H1 (cell line): ENCODE results near the gene KANSL1. TPM values are rescaled to one million over a fixed set of nuclear protein-coding genes. Genes with fewer than 3 reads are reported as not detected.

Source experiments
- CTCF ChIA-PET: fragments of 300-600 bp; sonication (Branson Sonifier 250); formaldehyde crosslinking; loops from one replicate; lab custom pipeline; 2021; ENCODE audit not compliant: partially characterized antibody; lab: Charles Lee
- POLR2A ChIA-PET: fragments of 300-600 bp; sonication (Branson Sonifier 250); formaldehyde crosslinking; loops from one replicate; lab custom pipeline; 2021; ENCODE audit warnings: inconsistent platforms; ENCODE audit not compliant: partially characterized antibody; lab: Charles Lee
- DNase-seq, 2 experiments: peaks; one replicate each; pipeline versions ENCODE4 v3.0.0 to v3.0.0-alpha.2; 2010 to 2022; ENCODE audit warnings: low spot score in 2 of 2, low read depth in 1 of 2, mixed read lengths in 1 of 2
- FAIRE-seq: peaks from 2 replicates; lab custom pipeline; 2011; peaks lifted over from hg19 to GRCh38; lab: Jason Lieb, UNC
- H2AFZ ChIP-seq: 2 replicates; pipeline ENCODE4 v1.8.1; 2012; ENCODE audit warnings: low read length, inconsistent platforms
- H2AK5ac ChIP-seq: 2 replicates; pipeline ENCODE4 v1.6.1; 2013; ENCODE audit warnings: low read depth, low read length
- H2BK120ac ChIP-seq: replicated peaks from 2 replicates; pipeline ENCODE3; 2013; ENCODE audit warnings: low read depth, low read length, inconsistent platforms
- H2BK12ac ChIP-seq: 2 replicates; pipeline ENCODE4 v1.6.1; 2013; ENCODE audit warnings: low read depth, low read length
- H2BK15ac ChIP-seq: 2 replicates; pipeline ENCODE4 v1.6.1; 2013; ENCODE audit warnings: low read length
- H2BK20ac ChIP-seq: 2 replicates; pipeline ENCODE4 v1.6.1; 2013; ENCODE audit warnings: low read length
- H2BK5ac ChIP-seq: 2 replicates; pipeline ENCODE4 v1.6.1; 2013; ENCODE audit warnings: low read depth, low read length
- H3K14ac ChIP-seq: 2 replicates; pipeline ENCODE4 v1.6.1; 2013; ENCODE audit warnings: inconsistent platforms; ENCODE audit not compliant: insufficient read length
- H3K18ac ChIP-seq: 2 replicates; pipeline ENCODE4 v1.6.1; 2013; ENCODE audit warnings: low read length; ENCODE audit errors: extremely low read depth
- H3K23ac ChIP-seq: 2 replicates; pipeline ENCODE4 v1.6.1; 2013; ENCODE audit warnings: inconsistent platforms; ENCODE audit not compliant: insufficient read length
- H3K23me2 ChIP-seq: 2 replicates; pipeline ENCODE4 v1.6.1; 2013; ENCODE audit warnings: low read depth, low read length
- H3K27ac ChIP-seq: 2 replicates; pipeline ENCODE4 v1.6.1; 2011; ENCODE audit warnings: low read depth, low read length, inconsistent platforms
- H3K27me3 ChIP-seq, 4 experiments: replicated peaks in 1 of 4; 1 replicate in 1 of 4; 2 replicates in 3 of 4; pipeline versions ENCODE4 v1.6.1 to v1.8.1; 2011 to 2013; ENCODE audit warnings: low read length in 3 of 4, mild to moderate bottlenecking in 3 of 4, inconsistent platforms in 2 of 4, mixed read lengths in 2 of 4, moderate library complexity in 1 of 4; ENCODE audit not compliant: control insufficient read depth in 3 of 4, insufficient read depth in 3 of 4; ENCODE audit errors: extremely low read depth in 1 of 4
- H3K36me3 ChIP-seq, 4 experiments: 2 replicates each; pipeline versions ENCODE4 v1.6.1 to v1.8.1; 2011 to 2013; ENCODE audit warnings: mild to moderate bottlenecking in 4 of 4, low read length in 3 of 4, moderate library complexity in 2 of 4, control low read depth in 1 of 4, inconsistent platforms in 1 of 4; ENCODE audit not compliant: insufficient read depth in 4 of 4, control insufficient read depth in 2 of 4
- H3K4ac ChIP-seq: replicated peaks from 2 replicates; pipeline ENCODE3; 2013; ENCODE audit warnings: low read length, low read depth, mixed read lengths, inconsistent platforms; ENCODE audit not compliant: insufficient read length
- H3K4me1 ChIP-seq, 4 experiments: replicated peaks in 1 of 4; 1 replicate in 1 of 4; 2 replicates in 3 of 4; pipeline versions ENCODE4 v1.6.1 to v1.8.1; 2011 to 2013; ENCODE audit warnings: low read length in 3 of 4, inconsistent platforms in 2 of 4, mixed read lengths in 1 of 4; ENCODE audit not compliant: insufficient read depth in 4 of 4, control insufficient read depth in 3 of 4
- H3K4me2 ChIP-seq, 2 experiments: 2 replicates each; pipeline versions ENCODE4 v1.6.1 to v1.8.1; 2011 to 2013; ENCODE audit warnings: low read depth in 2 of 2, low read length in 2 of 2, control low read depth in 1 of 2, inconsistent platforms in 1 of 2, mild to moderate bottlenecking in 1 of 2; ENCODE audit not compliant: insufficient read depth in 1 of 2
- H3K4me3 ChIP-seq, 4 experiments: fragments of 200-600, 300-600 bp in 1 of 4; sonication (generic), shearing (Covaris generic), sonication (Bioruptor Twin) in 1 of 4; 2 replicates each; pipeline versions ENCODE4 v1.5.1 to v1.8.1; 2011 to 2016; ENCODE audit warnings: low read length in 4 of 4, low read depth in 3 of 4, control low read depth in 2 of 4, inconsistent platforms in 2 of 4, mild to moderate bottlenecking in 2 of 4, mixed read lengths in 1 of 4, moderate library complexity in 1 of 4; ENCODE audit not compliant: insufficient read depth in 2 of 4; ENCODE audit errors: extremely low read depth in 1 of 4
- H3K56ac ChIP-seq: replicated peaks from 2 replicates; pipeline ENCODE3; 2013; ENCODE audit warnings: low read depth, mild to moderate bottlenecking, mixed read lengths, low read length, inconsistent platforms; ENCODE audit not compliant: insufficient read length
- H3K79me1 ChIP-seq: 2 replicates; pipeline ENCODE4 v1.6.1; 2013; ENCODE audit warnings: low read depth, low read length, control low read depth
- H3K79me2 ChIP-seq, 2 experiments: 2 replicates each; pipeline versions ENCODE4 v1.6.1 to v1.8.1; 2012 to 2013; ENCODE audit warnings: low read length in 2 of 2, mild to moderate bottlenecking in 2 of 2, inconsistent platforms in 1 of 2; ENCODE audit not compliant: insufficient read depth in 2 of 2, control insufficient read depth in 1 of 2
- H3K9ac ChIP-seq, 4 experiments: replicated peaks in 1 of 4; 1 replicate in 1 of 4; 2 replicates in 3 of 4; pipeline versions ENCODE4 v1.6.1 to v1.8.1; 2011 to 2013; ENCODE audit warnings: low read depth in 3 of 4, low read length in 3 of 4, control low read depth in 2 of 4, mild to moderate bottlenecking in 2 of 4, moderate library complexity in 2 of 4, inconsistent platforms in 1 of 4; ENCODE audit errors: extremely low read depth in 1 of 4
- H3K9me3 ChIP-seq, 2 experiments: 2 replicates each; pipeline versions ENCODE4 v1.6.1 to v1.8.1; 2012 to 2013; ENCODE audit warnings: mild to moderate bottlenecking in 2 of 2, moderate library complexity in 2 of 2, control low read depth in 1 of 2, inconsistent platforms in 1 of 2, low read depth in 1 of 2, low read length in 1 of 2, mixed read lengths in 1 of 2; ENCODE audit not compliant: insufficient read depth in 2 of 2
- H4K20me1 ChIP-seq, 2 experiments: replicated peaks in 1 of 2; 2 replicates each; pipeline versions ENCODE3 to v1.8.1; 2011 to 2013; ENCODE audit warnings: inconsistent platforms in 2 of 2, low read length in 2 of 2, mild to moderate bottlenecking in 1 of 2; ENCODE audit not compliant: insufficient read depth in 2 of 2, control insufficient read depth in 1 of 2
- H4K5ac ChIP-seq: 2 replicates; pipeline ENCODE4 v1.6.1; 2013; ENCODE audit warnings: low read length, low read depth, mixed read lengths, inconsistent platforms; ENCODE audit not compliant: insufficient read length
- H4K8ac ChIP-seq: 2 replicates; pipeline ENCODE4 v1.8.0; 2013; ENCODE audit warnings: mild to moderate bottlenecking, moderate library complexity, low read length, inconsistent platforms; ENCODE audit not compliant: insufficient read depth; ENCODE audit errors: extremely low read depth
- H4K91ac ChIP-seq: replicated peaks from 2 replicates; pipeline ENCODE3; 2013; ENCODE audit warnings: low read length, mixed read lengths, inconsistent platforms; ENCODE audit not compliant: insufficient read length
- CTBP2 ChIP-seq: IDR thresholded peaks from 2 replicates; pipeline ENCODE4 v1.7.0; 2011; ENCODE audit warnings: borderline replicate concordance, mild to moderate bottlenecking, moderate library complexity, mixed read lengths, low read length; ENCODE audit not compliant: insufficient read depth, insufficient read length
- GABPA ChIP-seq: IDR thresholded peaks from 2 replicates; pipeline ENCODE4 v1.6.1; 2011; ENCODE audit warnings: mild to moderate bottlenecking, low read length, moderate library complexity, borderline replicate concordance; ENCODE audit not compliant: insufficient read depth
- GTF2F1 ChIP-seq: IDR thresholded peaks from 2 replicates; pipeline ENCODE4 v1.6.1; 2012; ENCODE audit warnings: low read depth, low read length, improper control_type of control experiment, borderline replicate concordance
- JUN ChIP-seq: IDR thresholded peaks from 2 replicates; pipeline ENCODE4 v1.6.1; 2011; ENCODE audit warnings: low read depth, mild to moderate bottlenecking, improper control_type of control experiment, low read length
- MAX ChIP-seq: IDR thresholded peaks from 2 replicates; pipeline ENCODE4 v1.6.1; 2012; ENCODE audit warnings: inconsistent platforms
- PHF8 ChIP-seq: fragments of 200-600 bp; sonication (generic); conservative IDR thresholded peaks from 2 replicates; pipeline ENCODE4 v1.7.1; 2012; ENCODE audit warnings: low read depth, mild to moderate bottlenecking, inconsistent platforms, low read length, moderate library complexity
- RAD21 ChIP-seq, 2 experiments: IDR thresholded peaks in 1 of 2; conservative IDR thresholded peaks in 1 of 2; 2 replicates each; pipeline ENCODE4 v1.6.1; 2011; ENCODE audit warnings: low read depth in 2 of 2, low read length in 2 of 2, improper control_type of control experiment in 1 of 2, inconsistent platforms in 1 of 2, mild to moderate bottlenecking in 1 of 2, moderate library complexity in 1 of 2
- SAP30 ChIP-seq: fragments of 300-600 bp; sonication (generic); IDR thresholded peaks from 2 replicates; pipeline ENCODE4 v1.7.1; 2012; ENCODE audit warnings: low read length, moderate library complexity, mild to moderate bottlenecking, inconsistent platforms; ENCODE audit not compliant: insufficient read depth, insufficient replicate concordance
- SP4 ChIP-seq: IDR thresholded peaks from 2 replicates; pipeline ENCODE4 v1.6.1; 2012; ENCODE audit warnings: low read length, inconsistent platforms
- SRF ChIP-seq: IDR thresholded peaks from 2 replicates; pipeline ENCODE4 v1.6.1; 2011; ENCODE audit warnings: mild to moderate bottlenecking, low read depth, low read length, moderate library complexity
- TEAD4 ChIP-seq: IDR thresholded peaks from 2 replicates; pipeline ENCODE4 v1.6.1; 2012; ENCODE audit warnings: low read depth, low read length, inconsistent platforms, mixed read lengths
- WGBS, 2 experiments: shearing (Covaris generic) in 1 of 2; methylation state at CpG; one replicate each; pipeline versions ENCODE4 v1.1.6 to v1.1.7; 2013 to 2015; ENCODE audit warnings: low lambda C conversion rate in 2 of 2, mixed read lengths in 2 of 2, inconsistent platforms in 1 of 2, low coverage in 1 of 2, missing lambda C conversion rate in 1 of 2; ENCODE audit not compliant: insufficient replicate concordance in 2 of 2, insufficient coverage in 1 of 2, insufficient read length in 1 of 2; ENCODE audit errors: extremely low coverage in 1 of 2, missing lambda C conversion rate in 1 of 2; 5-methylcytosine and 5-hydroxymethylcytosine counted together
- polyA plus RNA-seq, 7 experiments: library from polyadenylated mRNA; depleted of rRNA in 3 of 7; stranded (reverse) in 5 of 7; unstranded in 2 of 7; fragments of >200 nt in 5 of 7; fragments of 200-250 nt in 2 of 7; gene quantifications; 1 replicate in 5 of 7; 2 replicates in 1 of 7; 4 replicates in 1 of 7; pipeline versions ENCODE4 v1.2.1 to v1.2.3, GENCODE V29; 2011 to 2013; ENCODE audit warnings: missing spikeins in 2 of 7, mixed read lengths in 2 of 7
- total RNA-seq: library from RNA; stranded (reverse); fragmentation: NEBNext Ultra II Directional; extraction: Animal tissue kit (Norgen Biotek cat#: 25700); gene quantifications from 2 replicates; pipeline ENCODE4 v1.2.1, GENCODE V29; 2021

Gene KANSL1
- total and polyA plus RNA-seq, 2 of the 8 experiments (the other 6 are each of a cell fraction or from before 2014, with no cell fraction given) = 34.0 to 128 TPM

GRCh38 chr17:45984368-45984767, 208.9 kb downstream of the KANSL1 start:
- H3K9me3 ChIP-seq = no peaks in the 10 kb centered on the region
- H4K20me1 ChIP-seq = no peaks in the 10 kb centered on the region
- H3K14ac ChIP-seq = no peak overlapping the region
- no peak overlapping the region for H3K4me2 ChIP-seq
- peak overlapping the region; percentile 48; the same call in 1 of the 2 replicates for H3K18ac ChIP-seq
- no peak overlapping the region for H3K4me3 ChIP-seq
- H2AK5ac ChIP-seq = no peak overlapping the region
- peaks cover 0 to 10% (median 5%) of the 10 kb centered on the region in 4 experiments; a peak in 4 of 7 replicates for H3K4me1 ChIP-seq
- H3K9ac ChIP-seq = no peak overlapping the region
- DNase-seq (no peak), FAIRE-seq (no peak)
- no peak overlapping the region for H3K56ac ChIP-seq
- no peak overlapping the region for H2BK15ac ChIP-seq
- H2AFZ ChIP-seq = no peak overlapping the region
- H3K79me2 ChIP-seq = no peaks in the 10 kb centered on the region
- H4K5ac ChIP-seq = no peak overlapping the region
- no peak overlapping the region for H2BK20ac ChIP-seq
- no peak overlapping the region for H2BK12ac ChIP-seq
- no peaks in the 10 kb centered on the region for H3K79me1 ChIP-seq
- no peak overlapping the region for H2BK120ac ChIP-seq
- no peak overlapping the region for H3K27ac ChIP-seq
- no peak overlapping the region for H3K23ac ChIP-seq
- 92% methylated on average over 5 of the region's 5 CpGs; no CpG with 5 or more reads in 1 of the 2 experiments for WGBS, 2 experiments
- ChIA-PET POLR2A (no interaction called here), CTCF (interaction anchor here (0.6 to 2.0 kb wide), 6 partner anchors 9 to 227 kb away, joined by 3 to 7 read pairs (median 4); no protein-coding TSS in a partner anchor)
- H4K8ac ChIP-seq = no peak overlapping the region
- H3K36me3 ChIP-seq = no peaks in the 10 kb centered on the region
- no peaks in the 10 kb centered on the region; a peak in 1 of 7 replicates for H3K27me3 ChIP-seq
- no peak overlapping the region for H2BK5ac ChIP-seq
- peak overlapping the region; percentile 60 for H3K4ac ChIP-seq
- H4K91ac ChIP-seq = no peak overlapping the region
- H3K23me2 ChIP-seq = no peaks in the 10 kb centered on the region
- TF ChIP-seq GTF2F1 = no peak
- TF ChIP-seq SRF = no peak
- no peak for TF ChIP-seq TEAD4
- TF ChIP-seq MAX = no peak
- TF ChIP-seq JUN = no peak
- no peak for TF ChIP-seq SP4
- no peak for TF ChIP-seq GABPA
- TF ChIP-seq SAP30 = no peak
- no peak for TF ChIP-seq CTBP2
- TF ChIP-seq PHF8 = no peak
- TF ChIP-seq RAD21 (IDR thresholded peaks at IDR 0.05 in 1 of 2, conservative IDR thresholded peaks at IDR 0.05 in 1 of 2; ENCODE audit: low read depth in 2 of 2, low read length in 2 of 2) = no peak
